HG03025 (cell line): ENCODE data around the gene RIN3.

ENCODE experiments used
- ATAC-seq: cut with Tn5 transposase; IDR thresholded peaks from one replicate; pipeline ENCODE4 v1.9.1; 2021; ENCODE audit warnings: mild to moderate bottlenecking, moderate library complexity; ENCODE audit not compliant: unreplicated experiment, low FRiP score

RIN3 gene

GRCh38 chr14:92570674-92571262, 57.2 kb downstream of the RIN3 start:
- no peak for ATAC-seq

- ATAC-seq = no peak
Observed at GRCh38 chr14:92572050-92572449, 58.5 kb downstream of the RIN3 start.

GRCh38 chr14:92573761-92574498, 60.3 kb downstream of the RIN3 start:
- no peak for ATAC-seq

GRCh38 chr14:92575061-92575747, 61.6 kb downstream of the RIN3 start:
- no peak for ATAC-seq

GRCh38 chr14:92575748-92576303, 62.2 kb downstream of the RIN3 start:
- no peak for ATAC-seq

- peak; percentile 83 for ATAC-seq
Observed at GRCh38 chr14:92577321-92577742, 63.8 kb downstream of the RIN3 start.

- no peak for ATAC-seq
Observed at GRCh38 chr14:92578511-92578910, 64.9 kb downstream of the RIN3 start.

- no peak for ATAC-seq
Observed at GRCh38 chr14:92579244-92579936, 65.8 kb downstream of the RIN3 start.

GRCh38 chr14:92581206-92581605, 67.6 kb downstream of the RIN3 start:
- ATAC-seq = no peak

GRCh38 chr14:92581966-92582566, 68.5 kb downstream of the RIN3 start:
- ATAC-seq = no peak

GRCh38 chr14:92582706-92583452, 69.3 kb downstream of the RIN3 start:
- ATAC-seq = no peak

- ATAC-seq = no peak
Observed at GRCh38 chr14:92584220-92584619, 70.6 kb downstream of the RIN3 start.

GRCh38 chr14:92584816-92585215, 71.2 kb downstream of the RIN3 start:
- ATAC-seq = no peak

- ATAC-seq = no peak
Observed at GRCh38 chr14:92585981-92586937, 72.7 kb downstream of the RIN3 start.

GRCh38 chr14:92586963-92587699, 73.5 kb downstream of the RIN3 start:
- ATAC-seq = no peak

- no peak for ATAC-seq
Observed at GRCh38 chr14:92587700-92588085, 74.1 kb downstream of the RIN3 start.

GRCh38 chr14:92589213-92589852, 75.8 kb downstream of the RIN3 start:
- no peak for ATAC-seq
